Panc1 (cell line): ENCODE data around the gene C11orf98. TPM values are rescaled to one million over a fixed set of nuclear protein-coding genes. Genes with fewer than 3 reads are reported as not detected.

Experiments used
- ATAC-seq: fragments of 200-7000 bp; cut with Tn5 transposase; 2 replicates; pipeline ENCODE4 v1.9.1; 2020; ENCODE audit warnings: mild to moderate bottlenecking, moderate library complexity
- BruUV-seq: library from RNA; stranded (reverse); fragments of 400-500 nt; replicated peaks from 2 replicates; lab custom pipeline; 2021; lab: Mats Ljungman, UMichigan
- CTCF ChIA-PET: fragments of 300-600 bp; sonication (Branson Sonifier 250); formaldehyde crosslinking; loops from one replicate; lab custom pipeline; 2022; ENCODE audit warnings: antibody characterized with exemption; lab: Charles Lee
- POLR2A ChIA-PET: fragments of 300-600 bp; sonication (Branson Sonifier 250); formaldehyde crosslinking; loops from one replicate; lab custom pipeline; 2022; ENCODE audit warnings: antibody characterized with exemption; lab: Charles Lee
- DNase-seq: peaks from one replicate; pipeline ENCODE4 v3.0.0-alpha.2; 2010; ENCODE audit warnings: low read depth, low spot score
- H3K27ac ChIP-seq: 2 replicates; pipeline ENCODE4 v1.5.1; 2011; ENCODE audit warnings: mild to moderate bottlenecking, low read length, inconsistent platforms
- H3K27me3 ChIP-seq: fragments of 200-500 bp; sonication (Bioruptor generic); 2 replicates; pipeline ENCODE4 v1.6.0; 2014; ENCODE audit warnings: low read length, inconsistent platforms; ENCODE audit not compliant: control insufficient read depth, insufficient read depth
- H3K36me3 ChIP-seq: fragments of 200-500 bp; sonication (Bioruptor generic); 2 replicates; pipeline ENCODE4 v1.5.1; 2014; ENCODE audit warnings: inconsistent platforms, mild to moderate bottlenecking, low read length, moderate library complexity; ENCODE audit not compliant: control insufficient read depth, insufficient read depth
- H3K4me1 ChIP-seq: 2 replicates; pipeline ENCODE4 v1.5.1; 2011; ENCODE audit warnings: inconsistent platforms, mild to moderate bottlenecking, low read length, moderate library complexity; ENCODE audit not compliant: control insufficient read depth, insufficient read depth
- H3K4me3 ChIP-seq, 2 experiments: 2 replicates each; pipeline ENCODE4 v1.5.1; 2011 to 2012; ENCODE audit warnings: low read depth in 2 of 2, low read length in 2 of 2, mild to moderate bottlenecking in 2 of 2, inconsistent platforms in 1 of 2, moderate library complexity in 1 of 2
- H3K9me3 ChIP-seq: fragments of 200-500 bp; sonication (Bioruptor generic); 2 replicates; pipeline ENCODE4 v1.5.1; 2014; ENCODE audit warnings: low read depth, mild to moderate bottlenecking, inconsistent platforms, low read length, moderate library complexity; ENCODE audit not compliant: control insufficient read depth, insufficient read depth
- CTCF ChIP-seq: fragments of 450-650 bp; IDR thresholded peaks from 2 replicates; pipeline ENCODE4 v1.5.1; 2017; ENCODE audit warnings: mild to moderate bottlenecking
- POLR2AphosphoS5 ChIP-seq: IDR thresholded peaks from 2 replicates; pipeline ENCODE4 v1.6.1; 2012; ENCODE audit warnings: mild to moderate bottlenecking, low read depth, low read length, moderate library complexity
- REST ChIP-seq, 2 experiments: IDR thresholded peaks; 2 replicates each; pipeline ENCODE4 v1.6.1; 2011 to 2012; ENCODE audit warnings: low read depth in 2 of 2, control low read depth in 1 of 2, low read length in 1 of 2, mild to moderate bottlenecking in 1 of 2, moderate library complexity in 1 of 2; ENCODE audit not compliant: insufficient read depth in 1 of 2
- SIN3A ChIP-seq: IDR thresholded peaks from 2 replicates; pipeline ENCODE4 v1.6.1; 2012; ENCODE audit warnings: low read depth, mild to moderate bottlenecking, low read length, moderate library complexity, borderline replicate concordance; ENCODE audit not compliant: insufficient read depth
- TCF7L2 ChIP-seq: IDR thresholded peaks from 2 replicates; pipeline ENCODE4 v1.6.1; 2011; ENCODE audit warnings: mild to moderate bottlenecking, low read depth, low read length, inconsistent platforms
- in situ Hi-C: cut with HindIII; loops from 2 replicates; pipeline ENCODE4 v1.10.0; 2016; ENCODE audit warnings: low sequenced_read_pairs, low pct_unique_long_range_greater_than_20kb
- intact Hi-C: fragments of 100-400 bp; cut with micrococcal nuclease; formaldehyde crosslinking; loops from one replicate; pipeline ENCODE4 v1.10.0; 2022; ENCODE audit not compliant: unreplicated experiment
- total RNA-seq: library from RNA; stranded (reverse); gene quantifications from one replicate; pipeline ENCODE4 v1.2.1, GENCODE V29; 2021; ENCODE audit not compliant: unreplicated experiment

Gene C11orf98
- total RNA-seq, 1 experiment from 2014 or later, result 96.7 TPM

GRCh38 chr11:62709247-62710000 lies 44.4 kb upstream of the C11orf98 start:
- Histone ChIP-seq H3K4me1 (peaks cover 27% of the 10 kb centered on the region), H3K27ac (peak overlapping the region; percentile 83)
- BruUV-seq, result no TSS peak

GRCh38 chr11:62708793-62709192 lies 43.8 kb upstream of the C11orf98 start:
- CTCF ChIA-PET, result no interaction called here
- Histone ChIP-seq H3K36me3 (peaks cover 8% of the 10 kb centered on the region), H3K27me3 (no peaks in the 10 kb centered on the region), H3K9me3 (no peaks in the 10 kb centered on the region), H3K4me1 (peaks cover 27% of the 10 kb centered on the region), H3K4me3 (peak overlapping the region; percentile 39 to 56), H3K27ac (peak overlapping the region; percentile 83)
- no TSS peak for BruUV-seq
- no peak for DNase-seq
- TF ChIP-seq TCF7L2 (no peak), CTCF (no peak), SIN3A (no peak), POLR2AphosphoS5 (no peak), REST (IDR thresholded peaks at IDR 0.05; ENCODE audit: insufficient read depth in 1 of 2, low read depth in 2 of 2, low read length in 1 of 2) (no peak)
- intact Hi-C loops (no loop called here), in situ Hi-C loops (no loop called here)
- no peak for ATAC-seq
- POLR2A ChIA-PET, result no interaction called here

More at GRCh38 chr11:62709247-62710000, 44.4 kb upstream of the C11orf98 start:
- no peaks in the 10 kb centered on the region for H3K27me3 ChIP-seq
- H3K9me3 ChIP-seq, result no peaks in the 10 kb centered on the region
- intact Hi-C loops, result no loop called here
- TF ChIP-seq POLR2AphosphoS5 (peak; percentile 76), CTCF (no peak), TCF7L2 (peak; percentile 56), SIN3A (no peak), REST (IDR thresholded peaks at IDR 0.05; ENCODE audit: insufficient read depth in 1 of 2, low read depth in 2 of 2, low read length in 1 of 2) (no peak)
- DNase-seq (no peak), ATAC-seq (peak; percentile 53)
- in situ Hi-C loops, result no loop called here
- POLR2A ChIA-PET, result no interaction called here
- H3K36me3 ChIP-seq, result peaks cover 8% of the 10 kb centered on the region
- peak overlapping the region; percentile 39 to 56 for H3K4me3 ChIP-seq
- CTCF ChIA-PET, result no interaction called here
